RWPE2 (cell line): Measurements from ENCODE around the gene TTC34.

Experiments
- ATAC-seq: fragments of 200-7000 bp; cut with Tn5 transposase; 3 replicates; pipeline ENCODE4 v1.9.1; 2021; ENCODE audit warnings: low read depth
- DNase-seq: peaks from one replicate; pipeline ENCODE4 v3.0.0-alpha.2; 2020; ENCODE audit warnings: low spot score
- H3K27ac ChIP-seq: fragments of 450-650 bp; 2 replicates; pipeline ENCODE4 v1.5.1; 2017; ENCODE audit warnings: mild to moderate bottlenecking; ENCODE audit not compliant: poor library complexity, severe bottlenecking
- H3K27me3 ChIP-seq: fragments of 250-450 bp; sonication (Bioruptor Pico); 2 replicates; pipeline ENCODE4 v1.5.1; 2021; ENCODE audit warnings: mild to moderate bottlenecking, moderate library complexity; ENCODE audit not compliant: insufficient read depth, poor library complexity, severe bottlenecking
- H3K36me3 ChIP-seq: fragments of 250-450 bp; sonication (Bioruptor Pico); 2 replicates; pipeline ENCODE4 v1.5.1; 2020; ENCODE audit warnings: low read depth, mild to moderate bottlenecking, moderate library complexity
- H3K4me1 ChIP-seq: fragments of 250-450 bp; sonication (Bioruptor Pico); 2 replicates; pipeline ENCODE4 v1.5.1; 2021; ENCODE audit warnings: mild to moderate bottlenecking, moderate library complexity; ENCODE audit not compliant: insufficient read depth, poor library complexity, severe bottlenecking
- H3K4me3 ChIP-seq: fragments of 250-450 bp; sonication (Bioruptor Pico); 2 replicates; pipeline ENCODE4 v1.5.1; 2021; ENCODE audit warnings: mild to moderate bottlenecking, moderate library complexity; ENCODE audit not compliant: severe bottlenecking
- H3K9me3 ChIP-seq: fragments of 250-450 bp; sonication (Bioruptor Pico); 2 replicates; pipeline ENCODE4 v1.5.1; 2021; ENCODE audit warnings: mild to moderate bottlenecking, moderate library complexity; ENCODE audit not compliant: severe bottlenecking
- CTCF ChIP-seq: fragments of 450-650 bp; IDR thresholded peaks from one replicate; pipeline ENCODE4 v1.5.1; 2017; ENCODE audit warnings: mild to moderate bottlenecking, moderate library complexity; ENCODE audit not compliant: poor library complexity, severe bottlenecking

TTC34 gene

GRCh38 chr1:2635361-2636010 is 166.0 kb downstream of the TTC34 start:
- Histone ChIP-seq H3K36me3 (no peaks in the 10 kb centered on the region), H3K27ac (no peak overlapping the region), H3K27me3 (no peaks in the 10 kb centered on the region), H3K9me3 (peaks cover 11% of the 10 kb centered on the region), H3K4me1 (no peaks in the 10 kb centered on the region), H3K4me3 (no peak overlapping the region)
- no peak for ATAC-seq
- peak; percentile 46 for DNase-seq
- TF ChIP-seq CTCF, result no peak

- ATAC-seq (no peak), DNase-seq (peak; percentile 52)
- Histone ChIP-seq H3K27ac (no peak overlapping the region), H3K36me3 (no peaks in the 10 kb centered on the region), H3K4me1 (no peaks in the 10 kb centered on the region), H3K4me3 (no peak overlapping the region), H3K27me3 (peaks cover 13% of the 10 kb centered on the region), H3K9me3 (peaks cover 11% of the 10 kb centered on the region)
- no peak for TF ChIP-seq CTCF
Observed at GRCh38 chr1:2633936-2634491, 167.5 kb downstream of the TTC34 start.

- H3K27ac ChIP-seq, result no peak overlapping the region
- H3K4me1 ChIP-seq, result no peaks in the 10 kb centered on the region
- no peak for ATAC-seq
- peak; percentile 45 for DNase-seq
- H3K9me3 ChIP-seq, result peaks cover 11% of the 10 kb centered on the region
- H3K27me3 ChIP-seq, result peaks cover 14% of the 10 kb centered on the region
- H3K36me3 ChIP-seq, result no peaks in the 10 kb centered on the region
- no peak for TF ChIP-seq CTCF
- H3K4me3 ChIP-seq, result no peak overlapping the region
Observed at GRCh38 chr1:2633366-2633935, 168.0 kb downstream of the TTC34 start.

GRCh38 chr1:2632561-2633361 is 168.7 kb downstream of the TTC34 start, which contains the start of gene MMEL1:
Gene MMEL1 (minus strand): TSS chr1:2633016. CDS start chr1:2629484, 3,532 bp downstream.
- no peaks in the 10 kb centered on the region for H3K4me1 ChIP-seq
- peak; percentile 51 for DNase-seq
- no peak for TF ChIP-seq CTCF
- no peak for ATAC-seq
- no peak within 1 kb of the TSS for H3K4me3 ChIP-seq
- H3K36me3 ChIP-seq, result no peaks in the 10 kb centered on the region
- no peak within 1 kb of the TSS for H3K27ac ChIP-seq
- peaks cover 11% of the 10 kb centered on the region for H3K9me3 ChIP-seq
- H3K27me3 ChIP-seq, result peaks cover 21% of the 10 kb centered on the region
